HG02571 (cell line): Measurements from ENCODE around the gene EVA1B.

Experiments used
- ATAC-seq: cut with Tn5 transposase; IDR thresholded peaks from one replicate; pipeline ENCODE4 v1.9.1; 2021; ENCODE audit warnings: mild to moderate bottlenecking, moderate library complexity; ENCODE audit not compliant: unreplicated experiment

The EVA1B gene

DNA sequence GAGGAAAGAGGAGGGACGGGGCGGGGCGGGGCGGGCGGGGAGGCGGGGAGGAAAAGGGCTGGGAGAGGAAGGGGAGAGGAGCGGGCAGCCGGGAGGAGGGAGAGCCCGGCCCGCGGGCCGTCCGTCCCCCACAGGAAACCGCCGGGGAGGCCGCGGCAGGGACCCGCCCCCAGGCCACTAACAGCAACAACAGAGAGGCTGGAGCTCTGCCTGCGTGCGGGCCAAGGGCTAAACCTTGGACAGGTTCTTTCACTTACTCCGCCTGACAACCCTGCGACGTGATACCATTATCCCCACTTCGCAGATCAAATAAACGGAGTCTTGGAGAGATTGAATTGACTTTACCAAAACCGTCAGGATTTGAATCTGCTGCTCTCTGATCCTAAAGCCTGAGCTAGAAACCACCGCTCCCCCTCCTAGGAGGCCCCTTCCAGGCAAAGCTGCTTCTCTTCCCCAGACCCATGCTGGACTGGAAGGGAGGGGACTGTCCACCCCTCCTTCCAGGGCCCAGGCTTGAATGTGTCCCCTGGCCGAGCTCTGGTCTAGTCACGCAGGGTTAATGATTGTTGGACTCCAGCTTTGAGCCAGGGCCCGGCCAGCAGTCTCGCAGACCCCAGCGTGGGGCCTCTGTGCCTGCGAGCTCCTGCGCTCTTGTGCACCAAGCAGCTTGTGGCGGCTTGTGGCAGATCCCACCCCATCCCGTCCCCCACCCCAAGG lies at the start of gene EVA1B:
TSS of gene EVA1B (minus strand) at position 10 of the 717 bp plus-strand sequence. CDS start 608 bp downstream, outside the sequence.
- no peak for ATAC-seq

DNA sequence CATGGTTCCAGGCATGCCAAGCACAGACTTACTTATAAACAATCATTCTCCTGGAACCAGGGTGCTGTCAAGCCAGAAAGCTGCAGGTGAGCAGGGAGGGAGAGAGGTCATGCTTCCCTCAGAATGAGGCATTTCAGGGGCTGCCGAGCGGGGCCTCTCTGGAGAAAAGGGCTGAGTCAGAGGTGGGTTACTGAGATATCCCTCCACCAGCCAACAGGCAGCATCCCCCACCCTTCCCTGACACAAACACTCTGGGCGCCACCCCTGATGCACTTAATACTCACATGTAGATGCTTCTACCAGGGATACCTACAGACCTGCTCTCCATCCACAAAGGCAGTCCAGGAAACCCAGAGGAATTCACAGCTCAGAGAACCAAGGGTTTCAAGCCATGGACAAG lies 49.2 kb upstream of the EVA1B start:
- no peak for ATAC-seq

DNA sequence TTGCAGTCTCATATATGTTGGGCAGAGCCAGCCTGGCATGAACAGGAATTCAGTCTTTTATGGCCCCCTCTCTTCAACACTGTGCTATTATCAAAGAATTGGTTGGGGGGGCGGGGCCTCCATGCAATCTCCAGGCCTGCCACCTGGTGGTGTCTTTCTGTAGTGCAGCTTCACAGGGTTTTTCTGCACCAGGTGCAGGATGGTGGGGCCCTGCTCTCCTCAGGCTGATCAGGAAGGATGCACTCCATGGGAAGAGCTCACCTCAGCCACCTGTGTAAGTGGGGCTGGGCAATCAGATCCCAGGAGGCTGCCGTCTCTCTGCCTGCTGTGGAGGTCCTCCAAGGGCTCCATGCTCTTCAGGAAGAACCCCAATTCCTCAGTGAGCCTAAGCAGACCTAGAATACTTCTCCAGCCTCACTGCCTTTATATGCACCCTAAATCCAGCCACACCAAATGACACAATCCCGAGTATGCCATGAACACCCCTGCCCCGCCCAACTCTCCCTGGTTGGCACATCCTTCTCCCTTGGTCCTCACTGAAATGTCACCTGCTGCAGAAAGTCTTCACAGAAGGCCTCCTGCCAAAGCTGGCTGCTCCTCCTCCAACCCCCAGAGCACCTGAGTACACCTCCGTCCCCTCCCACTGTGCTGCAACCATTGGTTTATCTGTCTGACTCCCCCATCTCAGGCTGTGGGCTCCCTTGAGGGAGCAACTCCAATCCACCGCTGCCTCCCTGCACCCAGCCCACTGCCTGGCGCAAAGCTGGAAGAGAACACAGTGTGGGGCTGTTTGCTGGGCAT lies 45.8 kb upstream of the EVA1B start:
- no peak for ATAC-seq

DNA sequence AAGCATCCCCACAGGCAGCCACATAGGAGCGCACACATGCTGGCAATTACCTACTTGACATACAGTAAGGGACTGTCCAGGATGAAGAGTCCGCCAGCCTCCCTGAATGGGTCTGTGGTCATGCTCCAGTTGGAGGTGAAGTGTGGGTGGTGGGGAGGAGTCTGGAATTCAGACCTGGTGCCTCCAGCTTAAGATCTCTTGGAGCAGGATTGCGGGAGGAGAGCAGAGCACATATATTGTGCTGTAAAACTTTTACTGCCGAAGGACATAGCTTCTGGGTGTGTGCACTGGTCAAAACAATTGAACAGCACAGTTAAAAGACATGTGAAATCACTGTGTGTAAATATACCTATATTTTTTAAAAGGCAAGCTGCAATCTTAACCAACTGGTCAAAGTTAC lies 44.4 kb upstream of the EVA1B start:
- ATAC-seq = no peak

- no peak for ATAC-seq
Measured at GRCh38 chr1:36367066-36367465, 43.6 kb upstream of the EVA1B start.

- ATAC-seq = no peak
Measured at GRCh38 chr1:36366091-36366661, 42.7 kb upstream of the EVA1B start.

DNA sequence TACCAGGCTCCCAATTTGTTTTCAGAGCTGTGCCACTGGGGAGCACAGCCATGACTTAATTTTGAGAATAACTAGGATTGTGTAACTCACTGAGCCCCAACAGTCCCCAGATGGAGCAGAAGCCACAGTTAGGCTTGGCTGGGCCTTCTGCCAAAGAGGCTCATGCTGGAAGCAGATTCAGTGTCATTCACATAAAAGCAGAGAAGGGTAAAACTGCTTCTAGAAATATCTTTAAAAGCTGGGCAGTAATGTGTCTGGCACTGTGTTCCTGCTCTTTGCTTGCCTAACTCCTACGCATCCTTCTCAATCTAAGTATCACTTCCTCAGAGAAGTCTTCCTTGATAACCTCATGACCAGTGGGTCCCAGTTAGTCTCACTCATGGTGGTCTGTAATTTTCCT lies 41.9 kb upstream of the EVA1B start:
- no peak for ATAC-seq

DNA sequence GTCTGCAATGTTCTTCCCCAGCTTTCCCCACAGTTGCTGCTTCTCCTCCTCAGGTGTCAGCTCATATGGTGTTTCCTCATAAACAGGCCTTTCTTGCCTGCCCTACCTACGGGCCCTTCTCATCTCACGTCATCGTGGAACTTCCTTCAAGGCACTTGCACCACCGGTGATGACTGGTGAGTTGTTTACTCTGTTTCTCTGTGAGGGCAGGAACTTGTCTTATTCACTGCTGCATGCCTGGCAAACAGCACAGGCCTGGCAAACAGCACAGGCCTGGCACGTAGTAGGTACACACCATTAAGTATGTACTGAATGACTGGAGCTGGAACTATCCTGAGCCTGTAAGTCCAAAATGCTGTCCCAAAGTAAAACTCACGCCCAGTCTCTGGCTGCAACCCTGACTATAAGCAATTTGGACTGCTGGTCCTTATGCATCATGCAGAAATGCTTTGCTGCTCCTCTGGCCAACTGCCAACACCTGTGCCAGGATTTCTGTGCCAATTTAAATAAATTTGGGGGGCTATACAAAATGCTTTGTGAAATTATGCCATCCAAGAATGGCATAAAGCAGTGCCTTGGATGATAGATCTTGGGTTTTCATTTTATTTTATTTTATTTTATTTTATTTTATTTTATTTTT lies 36.6 kb upstream of the EVA1B start:
- no peak for ATAC-seq

- ATAC-seq = no peak
Measured at GRCh38 chr1:36359383-36359782, 35.9 kb upstream of the EVA1B start.

DNA sequence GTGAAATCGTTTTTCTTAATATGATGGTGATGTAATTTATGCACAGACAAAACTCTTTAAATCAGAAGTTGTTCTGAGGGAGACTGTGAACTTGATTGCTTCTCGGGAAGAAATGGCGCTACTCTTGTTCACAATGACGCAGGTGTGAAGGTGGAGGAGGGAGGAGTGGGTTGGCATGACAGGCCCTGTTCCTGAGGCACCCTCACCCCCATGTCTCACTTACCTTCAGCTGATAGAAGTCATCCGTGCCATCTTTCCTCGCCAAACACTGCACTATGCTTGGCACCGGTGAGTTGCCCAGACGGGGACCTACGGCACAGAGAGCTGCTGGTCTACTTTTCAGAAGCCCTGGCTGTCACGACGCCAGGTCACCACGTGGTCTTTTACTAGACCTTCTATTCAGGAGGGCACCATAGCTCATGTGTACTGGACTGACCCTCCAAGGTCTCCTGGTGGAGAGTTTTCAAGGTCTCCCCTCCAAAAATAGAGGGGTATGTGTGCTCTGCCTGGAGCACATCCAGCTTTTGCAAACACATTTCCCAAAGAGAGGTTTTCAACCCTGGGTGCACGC lies 35.2 kb upstream of the EVA1B start:
- no peak for ATAC-seq

- no peak for ATAC-seq
Measured at GRCh38 chr1:36355811-36356210, 32.4 kb upstream of the EVA1B start.

- no peak for ATAC-seq
Measured at GRCh38 chr1:36354486-36354885, 31.0 kb upstream of the EVA1B start.

GRCh38 chr1:36352910-36353878 lies 29.7 kb upstream of the EVA1B start:
- ATAC-seq = no peak

DNA sequence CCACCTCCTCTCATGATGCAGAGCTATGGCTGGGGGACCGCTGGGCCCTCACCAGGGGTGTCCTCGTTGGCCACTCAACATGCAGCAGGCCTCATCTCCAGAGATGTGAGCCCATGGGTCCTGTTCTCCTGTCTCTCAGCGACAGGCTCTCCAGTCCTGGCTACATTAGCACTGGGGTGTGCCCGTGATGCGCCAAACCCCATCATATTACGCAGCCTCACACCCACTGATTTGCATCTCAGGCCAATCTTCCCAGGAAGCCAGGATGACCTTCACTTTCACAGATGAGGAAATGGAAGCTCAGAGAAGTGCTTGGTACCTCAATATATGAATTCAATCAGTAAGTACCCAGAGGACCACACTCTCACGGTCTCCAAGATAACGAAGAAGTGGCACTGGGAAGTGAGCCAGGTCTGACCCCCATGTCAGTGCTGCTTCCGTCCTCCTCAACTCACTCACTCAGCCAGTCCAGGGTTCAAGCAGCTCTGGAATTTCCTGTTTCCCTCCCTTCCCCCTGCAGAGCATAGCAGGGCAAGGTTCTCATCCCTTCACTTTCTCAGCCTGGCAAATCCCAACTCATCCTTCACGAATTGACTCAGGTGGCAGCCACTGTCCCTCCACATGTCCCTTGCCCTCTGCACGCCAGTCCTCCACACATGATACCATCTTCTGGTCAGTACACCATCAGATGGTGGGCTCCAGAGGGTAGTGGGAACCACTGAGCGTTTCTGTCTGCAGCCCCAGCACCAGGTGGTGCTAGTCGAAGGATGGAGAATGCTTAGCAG lies 28.9 kb upstream of the EVA1B start:
- ATAC-seq = no peak

GRCh38 chr1:36351227-36351977 lies 28.0 kb upstream of the EVA1B start:
- no peak for ATAC-seq

- ATAC-seq = no peak
Measured at GRCh38 chr1:36350659-36351226, 27.3 kb upstream of the EVA1B start.

GRCh38 chr1:36349839-36350238 lies 26.4 kb upstream of the EVA1B start:
- ATAC-seq = no peak

DNA sequence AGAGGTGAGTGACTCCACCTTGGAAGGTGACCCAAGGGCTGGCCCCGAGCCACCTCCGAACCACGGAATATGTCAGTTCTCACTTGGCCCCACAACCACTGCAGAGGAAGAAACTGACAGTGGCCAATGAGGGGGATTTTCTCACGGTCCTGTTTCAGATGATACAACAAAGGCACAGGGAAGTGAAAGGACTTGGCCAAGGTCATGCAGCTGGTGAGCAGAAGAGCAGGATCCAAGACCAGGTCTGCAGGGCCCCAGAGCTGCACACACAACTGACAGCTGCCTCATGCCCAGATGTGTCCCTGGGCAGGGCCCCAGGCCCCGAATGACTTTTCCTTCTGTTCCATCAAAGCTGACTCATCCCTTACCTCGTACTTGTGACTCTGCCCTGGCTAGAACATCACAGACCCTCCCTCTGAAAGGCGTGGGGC lies 25.8 kb upstream of the EVA1B start:
- peak; percentile 53 for ATAC-seq
